ENCODE data around the gene MTMR11.

GRCh38 chr1:149977345-149977744 lies 40.7 kb upstream of the MTMR11 start:
- no peak for TF ChIP-seq CTCF (IDR thresholded peaks at IDR 0.05)
- no peak for TF ChIP-seq POLR2A (IDR thresholded peaks at IDR 0.05)
- TF ChIP-seq POLR2AphosphoS5 (IDR thresholded peaks at IDR 0.05), result no peak
- no peak for TF ChIP-seq EP300 (IDR thresholded peaks at IDR 0.05)

All from sigmoid colon (tissue), 4 donors.